Measurements from ENCODE around the gene UBA6. TPM values are rescaled to one million over a fixed set of nuclear protein-coding genes. Genes with fewer than 3 reads are reported as not detected.
A peak's percentile ranks its signal among the peaks of the same experiment; 100 is the strongest.

The UBA6 gene
- total RNA-seq, 1 donor: 138 TPM

GRCh38 chr4:67702166-67702565 is 1.2 kb upstream of the UBA6 start:
- no peak for DNase-seq (ENCODE audit: low read depth)
- peak overlapping the region; percentile 87 for H3K4me3 ChIP-seq (ENCODE audit: low read depth, low read length)
- TF ChIP-seq CTCF (IDR thresholded peaks at IDR 0.05; ENCODE audit: insufficient read depth, low read length): no peak

- peak overlapping the region; percentile 87 for H3K4me3 ChIP-seq (ENCODE audit: low read depth, low read length)
- no peak for DNase-seq (ENCODE audit: low read depth)
- no peak for TF ChIP-seq CTCF (IDR thresholded peaks at IDR 0.05; ENCODE audit: insufficient read depth, low read length)
These were observed 529 bp upstream of the UBA6 start for GRCh38 chr4:67701517-67701850.

GRCh38 chr4:67700116-67700737 is 728 bp downstream of the UBA6 start:
- H3K4me3 ChIP-seq (ENCODE audit: low read depth, low read length): peak overlapping the region; percentile 87
- TF ChIP-seq CTCF (IDR thresholded peaks at IDR 0.05; ENCODE audit: insufficient read depth, low read length): no peak
- DNase-seq (ENCODE audit: low read depth): peak; percentile 37

- H3K4me3 ChIP-seq (ENCODE audit: low read depth, low read length): peak overlapping the region; percentile 87
- DNase-seq (ENCODE audit: low read depth): no peak
- TF ChIP-seq CTCF (IDR thresholded peaks at IDR 0.05; ENCODE audit: insufficient read depth, low read length): no peak
These were observed 1.4 kb downstream of the UBA6 start for GRCh38 chr4:67699603-67700002.

GRCh38 chr4:67697860-67698687 is 2.9 kb downstream of the UBA6 start:
- no peak overlapping the region for H3K4me3 ChIP-seq (ENCODE audit: low read depth, low read length)
- TF ChIP-seq CTCF (IDR thresholded peaks at IDR 0.05; ENCODE audit: insufficient read depth, low read length): no peak
- no peak for DNase-seq (ENCODE audit: low read depth)

GRCh38 chr4:67696061-67696460 is 4.9 kb downstream of the UBA6 start:
- no peak for DNase-seq (ENCODE audit: low read depth)

More at GRCh38 chr4:67696061-67696460, 4.9 kb downstream of the UBA6 start:
- no peak overlapping the region for H3K4me3 ChIP-seq (ENCODE audit: low read depth, low read length)
- no peak for TF ChIP-seq CTCF (IDR thresholded peaks at IDR 0.05; ENCODE audit: insufficient read depth, low read length)

All from fibroblast of the aortic adventitia (primary cell).